GM21515 (cell line): Measurements from ENCODE around the gene NUDT14.

Experiments used
- ATAC-seq: cut with Tn5 transposase; IDR thresholded peaks from one replicate; pipeline ENCODE4 v1.9.1; 2021; ENCODE audit not compliant: unreplicated experiment

Gene NUDT14

GRCh38 chr14:105177082-105177481 lies 4.0 kb downstream of the NUDT14 start:
- ATAC-seq = no peak

DNA sequence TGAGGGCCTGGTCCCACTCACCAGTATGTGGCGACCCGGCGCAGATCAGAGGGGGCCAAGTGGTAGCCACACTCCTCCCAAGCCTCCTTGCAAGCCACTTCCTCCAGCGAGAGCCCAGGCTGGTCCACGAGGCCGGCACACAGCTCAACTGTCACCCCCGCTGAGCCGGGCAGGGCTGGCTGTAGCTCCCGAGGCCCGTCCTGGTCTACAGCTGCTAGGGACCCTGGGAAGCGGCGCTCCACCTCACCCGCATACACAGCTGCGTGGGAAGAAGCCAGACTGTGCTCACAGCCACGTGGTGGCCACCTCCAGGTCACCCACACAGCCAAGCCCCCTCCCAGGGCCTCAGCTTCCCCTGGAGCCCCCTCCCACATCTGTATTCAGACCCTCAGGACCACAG lies 4.6 kb downstream of the NUDT14 start:
- ATAC-seq = no peak

GRCh38 chr14:105173901-105174894 lies 6.9 kb downstream of the NUDT14 start:
- ATAC-seq = no peak

- ATAC-seq = no peak
Measured at GRCh38 chr14:105173145-105173544, 8.0 kb downstream of the NUDT14 start.

- ATAC-seq = no peak
Measured at GRCh38 chr14:105172476-105172875, 8.6 kb downstream of the NUDT14 start.

DNA sequence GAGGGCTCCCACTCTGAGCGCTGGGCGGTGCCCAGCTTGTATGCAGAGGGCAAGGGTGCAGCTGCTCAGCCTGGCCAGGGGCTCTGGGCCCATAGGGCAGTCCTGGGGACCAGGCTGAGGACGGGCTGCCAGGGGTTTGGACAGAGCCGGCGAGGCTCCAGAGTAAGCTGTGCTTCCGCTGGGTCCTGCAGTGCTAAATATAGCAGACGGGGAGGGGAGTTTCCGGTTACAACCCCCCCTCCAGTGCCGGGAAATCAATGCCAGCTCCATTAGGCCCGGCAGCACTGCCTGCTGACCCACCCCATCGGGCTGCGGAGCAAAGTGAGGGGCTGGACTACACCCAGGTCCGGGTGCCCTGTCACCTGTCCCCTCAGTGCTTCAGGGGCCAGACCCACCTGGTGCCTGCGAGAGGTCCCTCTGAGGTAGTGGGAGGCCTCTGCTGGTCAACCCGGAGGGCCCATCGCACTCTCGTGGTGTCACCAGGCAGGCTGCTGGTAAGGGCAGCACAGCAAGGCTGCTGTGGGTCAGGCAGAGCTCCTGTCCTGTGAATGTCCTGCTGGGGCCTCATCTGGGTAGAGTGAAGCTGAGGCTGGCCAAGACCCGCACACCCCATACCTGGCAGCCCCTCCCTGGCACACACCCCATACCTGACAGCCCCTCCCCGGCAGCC lies 10.0 kb downstream of the NUDT14 start:
- no peak for ATAC-seq

DNA sequence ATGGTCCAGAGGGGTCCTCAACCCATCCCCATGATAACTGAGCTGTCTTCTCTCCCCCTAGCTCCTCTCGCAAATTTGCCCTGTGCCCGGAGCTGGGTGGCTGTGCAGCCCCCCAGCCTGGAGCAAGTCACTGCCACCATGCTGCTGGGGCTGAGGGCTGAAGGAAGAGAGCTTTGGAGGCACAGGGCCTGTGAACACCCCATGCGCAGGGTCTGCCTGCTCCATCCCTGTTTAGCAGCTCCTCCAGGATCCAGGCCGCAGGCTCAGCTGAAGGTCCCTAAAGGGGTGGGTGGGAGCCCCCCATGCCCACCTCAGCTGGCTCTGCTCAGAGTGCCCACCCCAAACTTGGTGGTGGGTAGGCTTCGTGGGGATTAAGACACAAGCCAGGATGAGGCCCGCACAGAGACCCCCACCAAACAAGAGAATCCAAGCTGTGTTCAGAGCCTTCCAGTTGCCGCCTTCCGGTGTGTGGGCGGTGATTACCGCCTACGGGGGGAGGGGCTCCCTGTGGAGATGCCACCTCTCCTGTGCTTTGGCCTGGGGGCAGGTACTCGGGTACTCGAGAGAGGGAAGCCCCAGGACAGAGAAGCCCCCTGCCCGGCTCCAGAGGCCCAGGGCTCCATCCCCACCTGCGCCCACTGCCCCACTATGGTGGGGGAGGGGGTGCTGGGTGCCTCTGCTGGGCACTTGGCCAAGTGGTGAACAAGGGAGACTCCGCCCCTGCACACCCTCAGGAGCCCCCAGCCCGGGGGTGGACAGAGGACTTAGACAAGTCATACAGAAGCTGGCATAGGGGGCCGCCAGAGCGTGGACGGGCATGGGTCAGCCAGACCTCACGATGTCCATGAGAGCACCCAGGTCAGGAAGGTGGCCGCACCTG lies 11.1 kb downstream of the NUDT14 start:
- ATAC-seq = no peak

DNA sequence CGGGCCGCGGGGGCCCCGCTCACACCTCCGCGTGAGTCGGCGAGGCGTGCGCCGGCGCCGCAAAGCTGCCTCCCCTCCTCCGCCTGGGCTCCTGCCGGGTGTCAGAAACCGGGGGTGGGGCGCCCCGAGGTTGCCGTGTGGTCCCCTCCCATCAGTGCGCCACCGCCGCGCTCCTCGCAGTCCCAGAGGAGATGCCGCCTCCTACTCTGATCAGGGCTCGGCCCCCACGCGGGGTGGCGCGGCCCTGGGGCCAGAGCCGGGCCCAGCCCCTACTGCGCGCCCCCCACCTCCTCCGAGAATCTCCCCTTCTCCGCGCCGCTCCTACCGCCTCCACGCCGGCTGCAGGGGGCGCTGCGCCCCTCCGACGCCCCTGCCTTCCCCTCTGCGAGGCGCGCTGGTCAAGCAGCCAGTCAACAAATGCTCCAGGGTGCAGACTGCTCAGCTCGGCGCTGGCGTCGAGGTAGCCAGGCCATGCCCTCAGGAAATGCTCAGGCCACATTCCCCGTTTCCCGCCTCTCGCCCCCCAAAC lies 12.1 kb downstream of the NUDT14 start:
- no peak for ATAC-seq

DNA sequence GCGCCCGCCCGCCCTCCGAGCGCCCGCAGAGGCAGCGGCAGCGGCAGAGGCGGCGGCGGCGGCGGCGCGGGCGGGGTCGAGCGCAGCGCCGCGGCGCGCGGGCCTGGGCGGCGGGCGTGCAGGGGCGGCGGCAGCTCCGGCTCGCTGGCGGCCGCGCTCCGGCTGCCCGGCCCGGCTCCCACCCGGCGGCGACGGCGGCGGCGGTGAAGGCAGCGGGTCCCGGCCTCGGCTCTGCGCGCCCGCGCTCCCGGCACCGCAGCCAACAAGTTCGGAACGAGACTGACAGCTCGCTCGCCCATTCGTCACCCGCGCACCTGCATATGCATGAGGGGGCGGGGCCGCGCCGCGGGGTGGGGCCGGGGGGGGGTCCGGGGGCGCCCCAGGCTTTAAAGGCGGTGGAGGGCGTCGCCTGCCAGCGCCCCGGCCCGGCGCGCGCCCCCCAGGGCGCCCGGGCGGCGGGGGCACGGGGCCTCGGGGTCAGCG lies 12.6 kb downstream of the NUDT14 start, which contains the start of gene JAG2:
TSS of gene JAG2 (minus strand) at position 281 of the 483 bp plus-strand sequence. CDS start 356 bp downstream, outside the sequence.
- ATAC-seq = no peak

DNA sequence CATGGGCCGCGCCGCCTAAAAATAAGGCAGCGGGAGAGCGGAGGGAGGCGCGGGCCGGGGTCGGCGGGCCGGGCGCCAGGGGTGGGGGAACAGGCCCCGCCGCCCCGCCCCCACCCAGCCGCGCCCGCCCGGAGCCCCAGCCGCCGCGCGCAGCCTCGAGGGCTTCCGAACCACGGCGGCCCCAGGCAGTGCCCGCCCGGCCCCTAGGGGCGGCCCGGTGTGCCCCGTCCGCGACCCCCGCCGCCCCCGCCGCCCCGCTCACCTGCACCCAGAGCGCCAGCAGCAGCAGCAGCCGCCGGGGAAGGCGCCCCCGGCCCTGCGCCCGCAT lies 13.1 kb downstream of the NUDT14 start:
- ATAC-seq = no peak

DNA sequence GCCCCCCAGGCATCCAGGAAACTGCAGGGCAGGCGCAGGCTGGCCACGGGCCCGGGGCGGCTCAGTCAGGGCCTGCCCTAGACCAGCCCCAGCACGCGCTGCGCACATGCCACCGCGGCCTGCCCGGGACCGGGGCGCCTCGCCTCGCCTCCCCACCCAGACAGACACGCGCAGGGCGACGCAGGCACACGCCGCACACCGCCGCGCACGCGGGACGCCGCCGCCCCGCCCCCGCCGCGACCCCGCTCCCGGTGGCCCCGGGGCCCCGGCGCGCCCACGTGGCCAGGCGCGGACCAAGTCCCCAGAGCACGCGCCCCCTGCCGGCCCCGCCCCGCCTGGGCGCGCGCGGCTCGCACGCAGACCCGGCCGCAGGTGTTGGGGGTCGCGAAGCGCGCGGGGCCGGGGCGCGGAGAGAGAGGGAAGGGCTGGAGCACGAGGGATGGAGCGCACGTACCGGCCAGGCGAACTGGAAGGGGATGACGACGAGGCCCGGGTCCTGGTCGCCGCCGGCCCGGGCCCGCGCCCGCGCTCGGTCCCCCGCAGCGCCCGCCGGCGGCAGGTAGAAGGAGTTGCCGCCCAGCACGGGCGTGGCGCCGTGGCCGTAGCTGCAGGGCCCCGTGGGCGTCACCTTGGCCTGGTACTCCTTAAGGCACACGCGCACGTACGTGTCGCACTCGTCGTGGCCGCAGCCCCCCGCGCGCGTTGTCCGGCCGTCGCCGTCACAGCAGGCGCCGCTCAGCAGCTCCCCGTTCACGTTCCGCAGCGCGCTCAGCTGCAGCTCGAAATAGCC lies 13.6 kb downstream of the NUDT14 start:
- no peak for ATAC-seq

- ATAC-seq = no peak
Measured at GRCh38 chr14:105166571-105167302, 14.4 kb downstream of the NUDT14 start.

GRCh38 chr14:105165761-105166485 lies 15.2 kb downstream of the NUDT14 start:
- ATAC-seq = no peak

GRCh38 chr14:105165134-105165704 lies 15.9 kb downstream of the NUDT14 start:
- ATAC-seq = no peak

GRCh38 chr14:105163040-105163742 lies 17.9 kb downstream of the NUDT14 start:
- ATAC-seq = no peak

- no peak for ATAC-seq
Measured at GRCh38 chr14:105162669-105162979, 18.5 kb downstream of the NUDT14 start.

GRCh38 chr14:105161964-105162668 lies 19.0 kb downstream of the NUDT14 start:
- ATAC-seq = no peak
